Fibroblast of mammary gland (primary cell): ENCODE measurements around the gene PRR15L.
A peak's percentile ranks its signal among the peaks of the same experiment; 100 is the strongest.
"Not testable (repeated sequence)": the region's sequence is repeated elsewhere in the genome, so short reads cannot be mapped to it uniquely, and the experiment has no call there.

Source experiments
- DNase-seq: peaks from one replicate; pipeline ENCODE4 v3.0.0-alpha.2; 2010; ENCODE audit warnings: low read depth
- H3K4me3 ChIP-seq: 2 replicates; pipeline ENCODE4 v1.5.1; 2011; ENCODE audit warnings: low read depth, mild to moderate bottlenecking, low read length, moderate library complexity; ENCODE audit not compliant: control insufficient read depth
- CTCF ChIP-seq: conservative IDR thresholded peaks from 2 replicates; pipeline ENCODE4 v1.5.1; 2011; ENCODE audit warnings: low read depth, low read length, inconsistent platforms; ENCODE audit not compliant: control insufficient read depth, insufficient read depth

The PRR15L gene

GRCh38 chr17:47925678-47925988 lies 32.0 kb downstream of the PRR15L start:
- no peak for DNase-seq
- no peak for TF ChIP-seq CTCF
- no peak overlapping the region for H3K4me3 ChIP-seq

GRCh38 chr17:47924785-47925677 lies 32.7 kb downstream of the PRR15L start:
- no peak for TF ChIP-seq CTCF
- peak; percentile 41 for DNase-seq

GRCh38 chr17:47919889-47920288 lies 37.8 kb downstream of the PRR15L start:
- DNase-seq, result not testable (repeated sequence)

More at GRCh38 chr17:47924785-47925677, 32.7 kb downstream of the PRR15L start:
- no peak overlapping the region for H3K4me3 ChIP-seq

GRCh38 chr17:47918991-47919390 lies 38.7 kb downstream of the PRR15L start:
- no peak for DNase-seq
- no peak overlapping the region for H3K4me3 ChIP-seq
- TF ChIP-seq CTCF, result no peak

More at GRCh38 chr17:47919889-47920288, 37.8 kb downstream of the PRR15L start:
- not testable (repeated sequence) for H3K4me3 ChIP-seq

- TF ChIP-seq CTCF, result no peak
- no peak for DNase-seq
- no peak overlapping the region for H3K4me3 ChIP-seq
Measured at GRCh38 chr17:47918006-47918405, 39.7 kb downstream of the PRR15L start.

GRCh38 chr17:47917581-47917980 lies 40.1 kb downstream of the PRR15L start:
- H3K4me3 ChIP-seq, result no peak overlapping the region
- no peak for TF ChIP-seq CTCF
- DNase-seq, result no peak

GRCh38 chr17:47916489-47917208 lies 41.0 kb downstream of the PRR15L start:
- no peak for TF ChIP-seq CTCF
- no peak for DNase-seq
- H3K4me3 ChIP-seq, result no peak overlapping the region
